MM.1S (cell line): ENCODE data around the gene RPS6KA4.

Source experiments
- DNase-seq: peaks from one replicate; pipeline ENCODE4 v3.0.0-alpha.2; 2015
- H2AFZ ChIP-seq: fragments of 300-600 bp; sonication (generic); 2 replicates; pipeline ENCODE4 v1.6.0; 2016; ENCODE audit warnings: antibody characterized with exemption, low read length
- H3F3A ChIP-seq: fragments of 300-600 bp; sonication (generic); 2 replicates; pipeline ENCODE4 v1.6.1; 2016; ENCODE audit warnings: mild to moderate bottlenecking, antibody characterized with exemption, low read length, moderate library complexity, mixed read lengths; ENCODE audit not compliant: insufficient read depth
- H3K27ac ChIP-seq: fragments of 300-600 bp; sonication (generic); 2 replicates; pipeline ENCODE4 v1.5.1; 2016; ENCODE audit warnings: mild to moderate bottlenecking, low read length
- H3K27me3 ChIP-seq: fragments of 300-600 bp; sonication (generic); replicated peaks from 2 replicates; pipeline ENCODE4 v1.6.0; 2016; ENCODE audit warnings: low read length; ENCODE audit not compliant: insufficient read depth
- H3K36me3 ChIP-seq: fragments of 300-600 bp; sonication (generic); replicated peaks from 2 replicates; pipeline ENCODE4 v1.6.1; 2016; ENCODE audit warnings: mild to moderate bottlenecking, low read length, mixed read lengths; ENCODE audit not compliant: insufficient read depth
- H3K4me1 ChIP-seq: fragments of 300-600 bp; sonication (generic); 2 replicates; pipeline ENCODE4 v1.6.1; 2016; ENCODE audit warnings: low read length, mixed read lengths
- H3K4me2 ChIP-seq: fragments of 300-600 bp; sonication (generic); 2 replicates; pipeline ENCODE4 v1.6.0; 2016; ENCODE audit warnings: low read depth, low read length
- H3K4me3 ChIP-seq: fragments of 300-600 bp; sonication (generic); 2 replicates; pipeline ENCODE4 v1.5.1; 2016; ENCODE audit warnings: low read length, mixed read lengths
- H3K79me2 ChIP-seq: fragments of 300-600 bp; sonication (generic); 2 replicates; pipeline ENCODE4 v1.6.1; 2016; ENCODE audit warnings: mixed run types, low read length, mixed read lengths
- H3K9ac ChIP-seq: fragments of 300-600 bp; sonication (generic); 2 replicates; pipeline ENCODE4 v1.6.1; 2016; ENCODE audit warnings: low read length, mixed read lengths
- H3K9me2 ChIP-seq: fragments of 300-600 bp; sonication (generic); replicated peaks from 2 replicates; pipeline ENCODE4 v1.6.1; 2016; ENCODE audit warnings: mild to moderate bottlenecking, low read length, mixed read lengths; ENCODE audit not compliant: insufficient read depth
- H3K9me3 ChIP-seq: fragments of 300-600 bp; sonication (generic); replicated peaks from 2 replicates; pipeline ENCODE4 v1.6.1; 2016; ENCODE audit warnings: mild to moderate bottlenecking, low read length, mixed read lengths; ENCODE audit not compliant: insufficient read depth
- H4K20me1 ChIP-seq: fragments of 300-600 bp; sonication (generic); 2 replicates; pipeline ENCODE4 v1.6.1; 2016; ENCODE audit warnings: mild to moderate bottlenecking, low read length, moderate library complexity, mixed read lengths; ENCODE audit not compliant: insufficient read depth
- EZH2 ChIP-seq: fragments of 300-600 bp; sonication (generic); optimal IDR thresholded peaks from 2 replicates; pipeline ENCODE3; 2017; ENCODE audit warnings: low read depth, mild to moderate bottlenecking, antibody characterized with exemption, low read length, mixed read lengths
- EZH2phosphoT487 ChIP-seq: fragments of 300-600 bp; sonication (generic); IDR thresholded peaks from 2 replicates; pipeline ENCODE4 v1.6.1; 2018; ENCODE audit warnings: antibody characterized with exemption, low read length
- TF ChIP-seq, protein P1 (sequence below): fragments of 300-600 bp; sonication (generic); IDR thresholded peaks from 2 replicates; pipeline ENCODE4 v1.5.1; 2016; ENCODE audit warnings: antibody characterized with exemption, low read length, mixed read lengths

RPS6KA4 gene

DNA sequence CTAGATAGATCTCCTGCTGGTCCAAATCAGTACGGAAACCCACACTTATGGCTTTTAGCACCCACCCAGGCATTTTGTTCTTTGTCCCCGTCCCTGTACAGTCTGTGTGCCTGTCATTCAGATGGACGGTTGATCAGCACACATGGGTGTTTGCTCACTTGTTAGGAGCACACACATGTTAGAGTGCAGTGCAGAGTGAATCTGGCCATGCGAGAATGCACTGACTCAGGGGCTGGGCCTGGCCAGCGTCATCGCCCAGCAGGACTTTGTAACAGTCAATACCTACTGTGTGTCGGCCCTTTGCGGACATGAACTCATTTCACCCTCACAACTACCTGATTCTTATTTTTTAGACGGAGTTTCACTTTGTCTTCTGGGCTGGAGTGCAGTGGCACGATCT is 3.4 kb downstream of the RPS6KA4 start:
- no peaks in the 10 kb centered on the region for H3K9me3 ChIP-seq
- H3K9me2 ChIP-seq = no peaks in the 10 kb centered on the region
- H4K20me1 ChIP-seq = no peaks in the 10 kb centered on the region
- no peak overlapping the region for H2AFZ ChIP-seq
- H3K27ac ChIP-seq = no peak overlapping the region
- H3F3A ChIP-seq = no peaks in the 10 kb centered on the region
- H3K9ac ChIP-seq = no peak overlapping the region
- no peak overlapping the region for H3K4me2 ChIP-seq
- no peak overlapping the region for H3K4me3 ChIP-seq
- no peaks in the 10 kb centered on the region; the same call in 1 of the 2 replicates for H3K36me3 ChIP-seq
- TF ChIP-seq, protein P1, sequence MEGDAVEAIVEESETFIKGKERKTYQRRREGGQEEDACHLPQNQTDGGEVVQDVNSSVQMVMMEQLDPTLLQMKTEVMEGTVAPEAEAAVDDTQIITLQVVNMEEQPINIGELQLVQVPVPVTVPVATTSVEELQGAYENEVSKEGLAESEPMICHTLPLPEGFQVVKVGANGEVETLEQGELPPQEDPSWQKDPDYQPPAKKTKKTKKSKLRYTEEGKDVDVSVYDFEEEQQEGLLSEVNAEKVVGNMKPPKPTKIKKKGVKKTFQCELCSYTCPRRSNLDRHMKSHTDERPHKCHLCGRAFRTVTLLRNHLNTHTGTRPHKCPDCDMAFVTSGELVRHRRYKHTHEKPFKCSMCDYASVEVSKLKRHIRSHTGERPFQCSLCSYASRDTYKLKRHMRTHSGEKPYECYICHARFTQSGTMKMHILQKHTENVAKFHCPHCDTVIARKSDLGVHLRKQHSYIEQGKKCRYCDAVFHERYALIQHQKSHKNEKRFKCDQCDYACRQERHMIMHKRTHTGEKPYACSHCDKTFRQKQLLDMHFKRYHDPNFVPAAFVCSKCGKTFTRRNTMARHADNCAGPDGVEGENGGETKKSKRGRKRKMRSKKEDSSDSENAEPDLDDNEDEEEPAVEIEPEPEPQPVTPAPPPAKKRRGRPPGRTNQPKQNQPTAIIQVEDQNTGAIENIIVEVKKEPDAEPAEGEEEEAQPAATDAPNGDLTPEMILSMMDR = no peak
- TF ChIP-seq EZH2phosphoT487 = no peak
- H3K79me2 ChIP-seq = peaks cover 13% of the 10 kb centered on the region
- peaks cover 13% of the 10 kb centered on the region for H3K4me1 ChIP-seq
- H3K27me3 ChIP-seq = no peaks in the 10 kb centered on the region
- DNase-seq = no peak

- H4K20me1 ChIP-seq = no peaks in the 10 kb centered on the region
- no peak for DNase-seq
- no peak for TF ChIP-seq EZH2phosphoT487
- no peak for TF ChIP-seq EZH2
- TF ChIP-seq, protein P1 = no peak
Observed at GRCh38 chr11:64364435-64364834, 5.5 kb downstream of the RPS6KA4 start.

GRCh38 chr11:64364911-64365310 is 5.9 kb downstream of the RPS6KA4 start:
- H2AFZ ChIP-seq = no peak overlapping the region
- H3K9ac ChIP-seq = no peak overlapping the region
- DNase-seq = no peak
- TF ChIP-seq, protein P1 = no peak
- H3K27ac ChIP-seq = no peak overlapping the region
- H3K9me3 ChIP-seq = no peaks in the 10 kb centered on the region
- no peaks in the 10 kb centered on the region for H3F3A ChIP-seq
- no peaks in the 10 kb centered on the region for H4K20me1 ChIP-seq
- no peak overlapping the region for H3K4me3 ChIP-seq
- no peaks in the 10 kb centered on the region for H3K27me3 ChIP-seq
- H3K36me3 ChIP-seq = no peaks in the 10 kb centered on the region; the same call in 1 of the 2 replicates
- peaks cover 5% of the 10 kb centered on the region for H3K79me2 ChIP-seq
- no peaks in the 10 kb centered on the region for H3K9me2 ChIP-seq
- peaks cover 8% of the 10 kb centered on the region; the same call in 1 of the 2 replicates for H3K4me1 ChIP-seq
- H3K4me2 ChIP-seq = no peak overlapping the region

More at GRCh38 chr11:64364435-64364834, 5.5 kb downstream of the RPS6KA4 start:
- H3K4me1 ChIP-seq = peaks cover 13% of the 10 kb centered on the region
- H3K36me3 ChIP-seq = no peaks in the 10 kb centered on the region; the same call in 1 of the 2 replicates
- H3K4me2 ChIP-seq = no peak overlapping the region
- H2AFZ ChIP-seq = no peak overlapping the region
- H3K4me3 ChIP-seq = no peak overlapping the region
- H3K27ac ChIP-seq = no peak overlapping the region
- no peaks in the 10 kb centered on the region for H3K27me3 ChIP-seq
- no peak overlapping the region for H3K9ac ChIP-seq
- H3K9me3 ChIP-seq = no peaks in the 10 kb centered on the region
- no peaks in the 10 kb centered on the region for H3F3A ChIP-seq
- no peaks in the 10 kb centered on the region for H3K9me2 ChIP-seq
- H3K79me2 ChIP-seq = peaks cover 10% of the 10 kb centered on the region
